Natural killer cell treated with Interleukin-12 subunit alpha and Interleukin-12 subunit beta and Interleukin-15 and Interleukin-18, amount 100 ng/mL, for 72 hours (primary cell): Measurements from ENCODE around the gene CCR9. TPM values are rescaled to one million over a fixed set of nuclear protein-coding genes. Genes with fewer than 3 reads are reported as not detected.

Experiments
- ATAC-seq, 2 donors: fragments of 150-1000 bp; cut with Tn5 transposase in 1 of 2; sonication (Bioruptor Pico), chemical (Tn5 transposase) in 1 of 2; 2 replicates each; pipeline ENCODE4 v1.10.0; 2021
- DNase-seq: peaks from one replicate; pipeline ENCODE4 v3.0.0; 2022; ENCODE audit warnings: low spot score
- H3K27ac Mint-ChIP-seq, 2 donors: 1 replicate in 1 of 2; 2 replicates in 1 of 2; pipeline ENCODE4 v1.8.0; 2022; ENCODE audit warnings: mixed read lengths in 2 of 2, mild to moderate bottlenecking in 1 of 2, moderate library complexity in 1 of 2
- H3K27me3 Mint-ChIP-seq, 2 donors: 1 replicate in 1 of 2; 2 replicates in 1 of 2; pipeline ENCODE4 v1.8.0; 2022; ENCODE audit warnings: mixed read lengths in 2 of 2
- H3K36me3 Mint-ChIP-seq: one replicate; pipeline ENCODE4 v1.8.0; 2022; ENCODE audit warnings: mixed read lengths
- H3K4me1 Mint-ChIP-seq, 2 donors: 1 replicate in 1 of 2; 2 replicates in 1 of 2; pipeline ENCODE4 v1.8.0; 2022; ENCODE audit warnings: low read depth in 2 of 2, mixed read lengths in 2 of 2, mild to moderate bottlenecking in 1 of 2
- H3K4me3 Mint-ChIP-seq: one replicate; pipeline ENCODE4 v1.8.0; 2022; ENCODE audit warnings: mixed read lengths
- H3K9me3 Mint-ChIP-seq: 2 replicates; pipeline ENCODE4 v1.8.0; 2022; ENCODE audit warnings: mixed read lengths
- total RNA-seq, 2 donors: library from RNA; stranded (reverse); gene quantifications; one replicate each; pipeline ENCODE4 v1.2.3, GENCODE V29; 2022

CCR9 gene
- total RNA-seq, 2 donors from 2014 or later: not detected

DNA sequence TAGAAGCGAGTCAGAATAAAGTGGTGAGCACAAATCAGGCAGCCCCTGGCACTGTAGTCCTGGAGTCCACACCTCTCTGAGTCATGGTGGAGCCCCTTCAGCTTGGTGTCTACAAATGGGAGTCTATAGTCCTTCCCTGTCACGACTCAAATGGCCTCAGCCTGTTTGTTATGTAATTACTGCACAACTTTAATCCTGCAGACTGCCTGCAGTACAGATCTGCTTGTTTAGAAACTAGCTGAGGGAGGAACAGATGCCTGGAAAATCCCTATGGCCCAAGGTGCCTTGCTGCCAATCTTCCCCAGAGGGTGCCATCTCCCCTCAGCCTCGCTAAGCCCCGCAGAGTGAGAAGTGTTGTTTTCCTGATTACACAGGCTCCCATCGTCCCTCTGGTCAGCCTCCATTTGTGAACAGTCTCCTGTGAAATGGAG, 53.0 kb downstream of the CCR9 start:
- peaks cover 19 to 55% of the 10 kb centered on the region in 2 donors for H3K4me1 Mint-ChIP-seq
- peak; percentile 71 to 72 for ATAC-seq
- H3K36me3 Mint-ChIP-seq: peaks cover 10% of the 10 kb centered on the region
- peak overlapping the region; percentile 47 for H3K4me3 Mint-ChIP-seq
- DNase-seq: no peak
- H3K27me3 Mint-ChIP-seq: no peaks in the 10 kb centered on the region
- H3K9me3 Mint-ChIP-seq: no peaks in the 10 kb centered on the region
- peak overlapping the region; percentile 48 to 56 for H3K27ac Mint-ChIP-seq

DNA sequence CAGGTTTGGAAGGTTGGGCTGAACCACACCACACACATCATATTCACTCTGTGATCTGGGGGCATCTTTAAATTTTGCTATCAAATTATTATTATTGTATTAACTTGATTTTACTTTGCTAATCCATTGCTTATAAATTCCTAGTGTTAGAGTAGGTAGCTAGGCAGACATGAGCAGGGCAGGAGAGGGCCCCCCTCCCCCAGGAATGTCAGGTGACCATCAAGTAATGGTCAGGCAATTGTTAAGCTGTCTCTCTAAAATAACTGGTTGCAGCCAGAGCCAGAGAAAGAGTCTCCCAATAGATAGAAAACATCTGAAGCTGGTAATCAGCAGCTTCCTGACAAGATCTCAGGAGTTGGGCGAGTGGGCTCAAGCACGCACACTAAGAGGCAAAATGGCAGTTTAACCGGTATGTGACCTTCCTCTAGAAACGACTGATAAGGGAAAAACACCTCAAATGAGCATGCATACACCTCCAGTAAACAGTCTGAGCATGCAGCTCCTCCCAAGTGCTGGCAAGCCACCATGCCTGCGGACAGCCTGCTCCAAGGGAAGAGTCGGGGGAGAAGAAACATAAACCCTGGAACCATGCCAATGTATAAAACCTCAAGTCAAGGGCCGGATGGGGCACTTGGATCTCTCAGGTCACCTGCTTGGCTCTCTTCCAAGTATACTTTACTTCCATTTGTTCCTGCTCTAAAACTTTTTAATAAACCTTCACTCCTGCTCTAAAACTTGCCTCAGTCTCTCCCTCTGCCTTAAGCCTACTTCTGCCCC, 53.8 kb downstream of the CCR9 start:
- H3K27ac Mint-ChIP-seq: peak overlapping the region in 1 of 2 donors; percentile 56
- peaks cover 6% of the 10 kb centered on the region for H3K36me3 Mint-ChIP-seq
- H3K9me3 Mint-ChIP-seq: no peaks in the 10 kb centered on the region
- no peaks in the 10 kb centered on the region for H3K27me3 Mint-ChIP-seq
- DNase-seq: no peak
- H3K4me1 Mint-ChIP-seq: peaks cover 21 to 62% of the 10 kb centered on the region in 2 donors
- no peak for ATAC-seq
- no peak overlapping the region for H3K4me3 Mint-ChIP-seq

- DNase-seq (no peak), ATAC-seq (no peak)
- H3K9me3 Mint-ChIP-seq: no peaks in the 10 kb centered on the region
- no peak overlapping the region for H3K4me3 Mint-ChIP-seq
- peaks cover 25 to 65% of the 10 kb centered on the region in 2 donors for H3K4me1 Mint-ChIP-seq
- no peaks in the 10 kb centered on the region for H3K36me3 Mint-ChIP-seq
- H3K27ac Mint-ChIP-seq: peak overlapping the region in 1 of 2 donors; percentile 65
- no peaks in the 10 kb centered on the region for H3K27me3 Mint-ChIP-seq
Observed at GRCh38 chr3:45940781-45941365, 54.5 kb downstream of the CCR9 start.

- no peaks in the 10 kb centered on the region for H3K36me3 Mint-ChIP-seq
- H3K4me1 Mint-ChIP-seq: peaks cover 34 to 73% of the 10 kb centered on the region in 2 donors
- peak overlapping the region; percentile 58 for H3K4me3 Mint-ChIP-seq
- H3K9me3 Mint-ChIP-seq: no peaks in the 10 kb centered on the region
- H3K27ac Mint-ChIP-seq: peak overlapping the region; percentile 70 to 82
- ATAC-seq: no peak
- no peak for DNase-seq
- no peaks in the 10 kb centered on the region for H3K27me3 Mint-ChIP-seq
Observed at GRCh38 chr3:45942051-45942825, 55.9 kb downstream of the CCR9 start.

DNA sequence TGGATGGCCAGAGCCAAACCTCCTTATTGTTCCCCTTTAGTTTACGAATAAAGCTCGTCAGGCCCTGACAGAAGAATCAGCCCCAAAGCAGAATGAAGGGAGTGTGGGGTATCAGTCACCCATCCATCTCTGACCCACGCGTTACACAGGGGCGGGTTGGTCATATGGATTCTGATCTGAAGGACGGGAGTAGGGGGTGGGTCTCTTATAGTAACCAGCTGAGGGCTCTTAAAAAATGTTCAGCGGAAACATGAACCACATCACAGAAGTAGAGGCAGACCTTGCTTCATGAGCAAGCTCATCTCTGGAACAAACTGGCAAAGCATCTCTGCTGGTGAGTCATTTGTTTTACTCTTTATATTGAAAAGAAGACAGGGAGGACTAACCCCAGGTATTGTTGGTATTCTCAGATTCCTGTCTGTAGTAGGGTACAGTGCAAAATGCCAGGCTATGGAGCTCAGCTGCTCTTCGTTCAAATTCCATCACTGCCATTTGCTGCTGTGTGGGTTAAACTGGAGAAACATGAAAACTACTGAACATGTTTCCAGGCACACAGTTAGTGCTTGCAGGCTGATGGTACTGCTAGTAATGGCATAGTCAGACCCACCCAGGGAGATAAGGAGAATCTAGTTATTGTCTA, 57.0 kb downstream of the CCR9 start, which contains the start of gene CXCR6:
Gene CXCR6 (plus strand): TSS at position 258 of the 640 bp plus-strand sequence. CDS start 3,018 bp downstream, outside the sequence.
- peak; percentile 16 to 66 for ATAC-seq

DNA sequence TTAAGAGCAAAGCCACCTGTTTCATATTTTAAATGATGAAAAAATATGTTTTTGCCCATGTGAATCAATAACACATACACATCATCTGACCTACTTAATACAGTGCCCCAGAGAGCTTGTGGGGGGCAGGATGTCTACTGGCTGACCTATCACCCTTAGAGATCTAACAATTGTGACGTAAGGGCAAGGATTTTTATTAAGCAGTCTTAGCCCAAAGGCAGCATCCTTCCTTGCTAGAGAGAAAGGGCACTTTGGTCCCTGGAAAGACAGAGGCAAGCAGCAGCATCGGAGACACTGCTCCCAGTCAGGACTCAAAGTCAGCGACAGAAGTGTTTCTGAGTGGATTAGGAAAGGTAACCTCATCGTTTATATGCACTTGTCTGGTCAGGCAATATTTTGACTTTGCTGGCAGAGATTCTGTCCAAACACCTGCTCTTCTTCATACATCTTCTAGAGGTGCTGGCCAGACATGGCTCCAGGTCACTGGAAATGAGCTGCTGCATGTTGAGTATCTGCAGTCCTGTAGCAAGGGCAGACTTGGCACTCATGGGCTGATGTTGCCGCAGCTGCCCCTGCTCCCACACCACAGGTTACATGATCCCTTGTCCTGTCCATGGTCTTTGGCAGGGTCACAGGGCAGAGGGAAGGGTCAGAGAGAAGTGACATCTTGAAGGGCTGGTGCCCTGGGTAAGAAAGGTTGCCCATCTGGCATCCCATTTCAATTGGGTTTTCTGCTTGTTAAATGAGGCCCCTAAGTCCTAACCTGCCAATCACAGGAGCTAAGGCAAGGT, 58.7 kb downstream of the CCR9 start:
- peaks cover 0 to 2% of the 10 kb centered on the region in 2 donors for H3K27me3 Mint-ChIP-seq
- peak overlapping the region; percentile 75 to 82 for H3K27ac Mint-ChIP-seq
- peaks cover 35 to 71% of the 10 kb centered on the region in 2 donors for H3K4me1 Mint-ChIP-seq
- DNase-seq (no peak), ATAC-seq (no peak)
- peak overlapping the region; percentile 63 for H3K4me3 Mint-ChIP-seq
- H3K9me3 Mint-ChIP-seq: no peaks in the 10 kb centered on the region
- H3K36me3 Mint-ChIP-seq: peaks cover 11% of the 10 kb centered on the region

More for the DNA sequence above, 57.0 kb downstream of the CCR9 start, which contains the start of gene CXCR6:
- H3K27me3 Mint-ChIP-seq: no peaks in the 10 kb centered on the region
- no peak for DNase-seq
- H3K27ac Mint-ChIP-seq: peak within 1 kb of the TSS; percentile 70 to 82
- peaks cover 37 to 77% of the 10 kb centered on the region in 2 donors for H3K4me1 Mint-ChIP-seq
- H3K36me3 Mint-ChIP-seq: peaks cover 9% of the 10 kb centered on the region
- H3K9me3 Mint-ChIP-seq: no peaks in the 10 kb centered on the region
- H3K4me3 Mint-ChIP-seq: peak within 1 kb of the TSS; percentile 58

DNA sequence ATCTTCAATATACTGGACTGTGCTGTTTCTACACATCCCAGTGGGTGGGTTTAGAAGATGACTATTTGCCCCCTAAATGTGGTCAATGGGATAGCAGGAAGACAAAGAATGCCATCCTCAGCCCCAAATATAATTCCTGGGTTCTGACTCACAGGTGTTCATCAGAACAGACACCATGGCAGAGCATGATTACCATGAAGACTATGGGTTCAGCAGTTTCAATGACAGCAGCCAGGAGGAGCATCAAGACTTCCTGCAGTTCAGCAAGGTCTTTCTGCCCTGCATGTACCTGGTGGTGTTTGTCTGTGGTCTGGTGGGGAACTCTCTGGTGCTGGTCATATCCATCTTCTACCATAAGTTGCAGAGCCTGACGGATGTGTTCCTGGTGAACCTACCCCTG, 60.0 kb downstream of the CCR9 start:
- no peak overlapping the region for H3K4me3 Mint-ChIP-seq
- DNase-seq (no peak), ATAC-seq (no peak)
- peaks cover 43 to 74% of the 10 kb centered on the region in 2 donors for H3K4me1 Mint-ChIP-seq
- H3K9me3 Mint-ChIP-seq: no peaks in the 10 kb centered on the region
- peaks cover 11% of the 10 kb centered on the region for H3K36me3 Mint-ChIP-seq
- peaks cover 0 to 2% of the 10 kb centered on the region in 2 donors for H3K27me3 Mint-ChIP-seq
- peak overlapping the region; percentile 78 to 82 for H3K27ac Mint-ChIP-seq

DNA sequence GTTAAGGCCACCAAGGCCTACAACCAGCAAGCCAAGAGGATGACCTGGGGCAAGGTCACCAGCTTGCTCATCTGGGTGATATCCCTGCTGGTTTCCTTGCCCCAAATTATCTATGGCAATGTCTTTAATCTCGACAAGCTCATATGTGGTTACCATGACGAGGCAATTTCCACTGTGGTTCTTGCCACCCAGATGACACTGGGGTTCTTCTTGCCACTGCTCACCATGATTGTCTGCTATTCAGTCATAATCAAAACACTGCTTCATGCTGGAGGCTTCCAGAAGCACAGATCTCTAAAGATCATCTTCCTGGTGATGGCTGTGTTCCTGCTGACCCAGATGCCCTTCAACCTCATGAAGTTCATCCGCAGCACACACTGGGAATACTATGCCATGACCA, 60.5 kb downstream of the CCR9 start:
- Mint-ChIP-seq H3K9me3 (no peaks in the 10 kb centered on the region), H3K27ac (peak overlapping the region; percentile 78 to 82), H3K4me3 (no peak overlapping the region), H3K4me1 (peaks cover 49 to 80% of the 10 kb centered on the region in 2 donors), H3K27me3 (peaks cover 0 to 2% of the 10 kb centered on the region in 2 donors), H3K36me3 (peaks cover 11% of the 10 kb centered on the region)
- ATAC-seq (no peak), DNase-seq (no peak)

- peaks cover 0 to 2% of the 10 kb centered on the region in 2 donors for H3K27me3 Mint-ChIP-seq
- H3K9me3 Mint-ChIP-seq: no peaks in the 10 kb centered on the region
- ATAC-seq (no peak), DNase-seq (no peak)
- peak overlapping the region; percentile 78 to 82 for H3K27ac Mint-ChIP-seq
- H3K4me1 Mint-ChIP-seq: peaks cover 54 to 80% of the 10 kb centered on the region in 2 donors
- peaks cover 16% of the 10 kb centered on the region for H3K36me3 Mint-ChIP-seq
- H3K4me3 Mint-ChIP-seq: no peak overlapping the region
Observed at GRCh38 chr3:45947361-45947760, 61.0 kb downstream of the CCR9 start.

DNA sequence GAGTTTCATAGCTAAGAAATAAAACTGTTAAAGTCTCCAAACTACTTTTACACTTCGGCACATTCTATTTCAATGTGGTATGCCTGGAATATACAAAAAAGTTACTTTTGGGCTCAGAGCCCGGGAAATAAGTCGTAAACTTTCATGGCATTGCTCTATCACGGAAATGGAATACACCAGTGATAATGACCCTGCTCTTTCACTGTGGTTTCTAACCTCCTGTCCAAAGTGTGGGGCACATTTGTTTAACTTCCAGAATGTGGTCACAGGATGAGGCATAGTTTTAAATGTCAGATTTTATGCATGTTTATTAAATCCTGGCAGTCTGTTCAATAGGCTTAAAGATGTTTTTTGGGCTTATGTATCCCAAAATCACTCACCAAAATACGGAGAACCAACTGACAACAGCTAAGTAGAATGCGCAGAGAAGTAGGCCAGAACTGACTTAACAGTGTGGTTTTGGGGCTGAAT, 62.0 kb downstream of the CCR9 start:
- peaks cover 0 to 2% of the 10 kb centered on the region in 2 donors for H3K27me3 Mint-ChIP-seq
- DNase-seq: no peak
- peak overlapping the region; percentile 78 to 80 for H3K27ac Mint-ChIP-seq
- H3K4me1 Mint-ChIP-seq: peaks cover 61 to 73% of the 10 kb centered on the region in 2 donors
- H3K9me3 Mint-ChIP-seq: no peaks in the 10 kb centered on the region
- peaks cover 26% of the 10 kb centered on the region for H3K36me3 Mint-ChIP-seq
- ATAC-seq: peak in 1 of 2 donors; percentile 11
- H3K4me3 Mint-ChIP-seq: peak overlapping the region; percentile 52

DNA sequence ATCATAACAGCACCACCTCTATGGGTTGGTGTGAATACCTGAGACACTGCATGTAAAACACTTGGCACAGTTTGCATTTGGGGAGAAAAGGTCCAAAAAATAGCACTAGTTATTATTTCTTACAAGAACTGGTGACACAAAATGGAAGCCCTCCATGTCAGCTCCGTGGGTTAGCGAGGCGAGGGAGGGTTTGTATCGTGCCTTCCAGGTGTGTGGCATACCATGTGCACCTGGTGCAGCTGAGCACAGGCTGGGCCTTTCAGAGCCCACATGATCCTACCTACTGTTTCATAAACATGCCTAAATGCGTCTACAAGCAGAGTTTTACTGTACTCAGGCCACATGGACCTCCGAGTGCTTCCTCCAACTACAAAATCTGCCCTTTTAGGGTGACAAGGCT, 62.5 kb downstream of the CCR9 start:
- ATAC-seq: no peak
- H3K36me3 Mint-ChIP-seq: peaks cover 29% of the 10 kb centered on the region
- peaks cover 61 to 67% of the 10 kb centered on the region in 2 donors for H3K4me1 Mint-ChIP-seq
- peak overlapping the region; percentile 52 for H3K4me3 Mint-ChIP-seq
- H3K27ac Mint-ChIP-seq: peak overlapping the region; percentile 78 to 80
- no peak for DNase-seq
- peaks cover 0 to 2% of the 10 kb centered on the region in 2 donors for H3K27me3 Mint-ChIP-seq
- H3K9me3 Mint-ChIP-seq: no peaks in the 10 kb centered on the region

GRCh38 chr3:45949432-45949831, 63.1 kb downstream of the CCR9 start:
- Mint-ChIP-seq H3K36me3 (peaks cover 34% of the 10 kb centered on the region), H3K4me1 (peaks cover 61 to 65% of the 10 kb centered on the region in 2 donors), H3K4me3 (peak overlapping the region; percentile 52), H3K27me3 (peaks cover 0 to 2% of the 10 kb centered on the region in 2 donors), H3K9me3 (no peaks in the 10 kb centered on the region), H3K27ac (peak overlapping the region; percentile 78 to 80)
- DNase-seq: no peak
- ATAC-seq: no peak
